HEK293 (cell line): ENCODE measurements around the gene MSLN.

Experiments used
- BCL11B ChIP-seq: fragments of 450-650 bp; formaldehyde crosslinking; IDR thresholded peaks from 2 replicates; pipeline ENCODE4 v1.5.1; 2016; ENCODE audit warnings: low read depth, missing biosample characterization, missing genetic modification characterization
- CTCF ChIP-seq: fragments of 450-650 bp; formaldehyde crosslinking; IDR thresholded peaks from 2 replicates; pipeline ENCODE4 v1.5.1; 2016; ENCODE audit warnings: missing biosample characterization, missing genetic modification characterization
- MEIS1 ChIP-seq: sonication (generic); formaldehyde crosslinking; IDR thresholded peaks from 2 replicates; pipeline ENCODE4 v1.8.1; 2022; ENCODE audit warnings: missing genetic modification reagents, mild to moderate bottlenecking, borderline replicate concordance
- ZBTB11 ChIP-seq: fragments of 450-650 bp; formaldehyde crosslinking; conservative IDR thresholded peaks from 2 replicates; pipeline ENCODE4 v1.5.1; 2016; ENCODE audit warnings: low read depth, missing biosample characterization, missing genetic modification characterization
- ZFP69B ChIP-seq: fragments of 450-650 bp; formaldehyde crosslinking; IDR thresholded peaks from 2 replicates; pipeline ENCODE4 v1.5.1; 2016; ENCODE audit warnings: missing biosample characterization, missing genetic modification characterization
- ZNF169 ChIP-seq: fragments of 450-650 bp; formaldehyde crosslinking; IDR thresholded peaks from 2 replicates; pipeline ENCODE4 v1.5.1; 2016; ENCODE audit warnings: missing biosample characterization, missing genetic modification characterization
- ZNF2 ChIP-seq: fragments of 450-650 bp; formaldehyde crosslinking; IDR thresholded peaks from 2 replicates; pipeline ENCODE4 v1.5.1; 2016; ENCODE audit warnings: missing biosample characterization, missing genetic modification characterization
- ZNF239 ChIP-seq: fragments of 450-650 bp; formaldehyde crosslinking; IDR thresholded peaks from 2 replicates; pipeline ENCODE4 v1.5.1; 2016; ENCODE audit warnings: missing biosample characterization, missing genetic modification characterization
- ZNF350 ChIP-seq: fragments of 450-650 bp; formaldehyde crosslinking; IDR thresholded peaks from 2 replicates; pipeline ENCODE4 v1.5.0; 2017; ENCODE audit warnings: missing biosample characterization, mild to moderate bottlenecking, missing genetic modification characterization
- ZNF549 ChIP-seq: fragments of 450-650 bp; IDR thresholded peaks from 2 replicates; pipeline ENCODE4 v1.5.1; 2018; ENCODE audit warnings: missing biosample characterization, missing genetic modification characterization, mild to moderate bottlenecking, inconsistent platforms, moderate library complexity
- ZNF585B ChIP-seq: fragments of 450-650 bp; formaldehyde crosslinking; IDR thresholded peaks from 2 replicates; pipeline ENCODE4 v1.5.1; 2016; ENCODE audit warnings: missing biosample characterization, missing genetic modification characterization
- ZNF639 ChIP-seq: fragments of 450-650 bp; formaldehyde crosslinking; IDR thresholded peaks from 2 replicates; pipeline ENCODE4 v1.5.1; 2016; ENCODE audit warnings: missing biosample characterization, missing genetic modification characterization
- ZNF670 ChIP-seq: fragments of 450-650 bp; formaldehyde crosslinking; IDR thresholded peaks from 2 replicates; pipeline ENCODE4 v1.5.1; 2016; ENCODE audit warnings: missing biosample characterization, missing genetic modification characterization, low read depth

- TF ChIP-seq ZNF169 (no peak), ZBTB11 (no peak), CTCF (tag by site-specific recombination) (no peak), ZFP69B (tag by site-specific recombination) (no peak), ZNF2 (tag by site-specific recombination) (no peak), ZNF585B (tag by site-specific recombination) (no peak), ZNF549 (no peak), ZNF239 (tag by site-specific recombination) (no peak), ZNF350 (tag by site-specific recombination) (no peak), BCL11B (tag by site-specific recombination) (no peak), ZNF639 (no peak), MEIS1 (CRISPR knock-in tag) (no peak), ZNF670 (tag by site-specific recombination) (no peak)
These were observed 4.9 kb downstream of the MSLN start for GRCh38 chr16:765488-765865.
